PC-3 (cell line): ENCODE results near the gene PRMT9. TPM values are rescaled to one million over a fixed set of nuclear protein-coding genes. Genes with fewer than 3 reads are reported as not detected.

ENCODE experiments used
- ATAC-seq: fragments of 200-7000 bp; cut with Tn5 transposase; 2 replicates; pipeline ENCODE4 v1.9.1; 2020; ENCODE audit warnings: mild to moderate bottlenecking, moderate library complexity
- BruUV-seq: library from RNA; stranded (reverse); fragments of 400-500 nt; replicated peaks from 2 replicates; lab custom pipeline; 2021; lab: Mats Ljungman, UMichigan
- CTCF ChIA-PET: fragments of 300-600 bp; sonication (Branson Sonifier 250); formaldehyde crosslinking; loops from one replicate; lab custom pipeline; 2022; ENCODE audit warnings: antibody characterized with exemption; lab: Charles Lee
- POLR2A ChIA-PET: fragments of 300-600 bp; sonication (Branson Sonifier 250); formaldehyde crosslinking; loops from one replicate; lab custom pipeline; 2022; ENCODE audit warnings: antibody characterized with exemption; ENCODE audit not compliant: unreplicated experiment; lab: Charles Lee
- DNase-seq: peaks from one replicate; pipeline ENCODE4 v3.0.0-alpha.2; 2015
- H2AFZ ChIP-seq: fragments of 300-600 bp; sonication (generic); 2 replicates; pipeline ENCODE4 v1.6.0; 2016; ENCODE audit warnings: antibody characterized with exemption, low read length
- H3F3A ChIP-seq: fragments of 300-600 bp; sonication (generic); one replicate; pipeline ENCODE4 v1.6.0; 2017; ENCODE audit warnings: antibody characterized with exemption, low read length, control low read depth, mild to moderate bottlenecking; ENCODE audit not compliant: unreplicated experiment
- H3K27ac ChIP-seq: fragments of 300-600 bp; sonication (generic); 2 replicates; pipeline ENCODE4 v1.5.1; 2016; ENCODE audit warnings: mild to moderate bottlenecking, low read length
- H3K27me3 ChIP-seq: fragments of 300-600 bp; sonication (generic); 2 replicates; pipeline ENCODE4 v1.6.1; 2016; ENCODE audit warnings: low read length, mixed read lengths
- H3K36me3 ChIP-seq: fragments of 300-600 bp; sonication (generic); 2 replicates; pipeline ENCODE4 v1.6.1; 2016; ENCODE audit warnings: low read depth, mixed run types, low read length, mixed read lengths
- H3K4me1 ChIP-seq: fragments of 300-600 bp; sonication (generic); 2 replicates; pipeline ENCODE4 v1.5.1; 2016; ENCODE audit warnings: low read length; ENCODE audit not compliant: insufficient read depth
- H3K4me2 ChIP-seq: fragments of 300-600 bp; sonication (generic); 2 replicates; pipeline ENCODE4 v1.6.0; 2016; ENCODE audit warnings: low read length
- H3K4me3 ChIP-seq: fragments of 300-600 bp; sonication (generic); 2 replicates; pipeline ENCODE4 v1.5.1; 2016; ENCODE audit warnings: mild to moderate bottlenecking, low read length, mixed read lengths
- H3K79me2 ChIP-seq: fragments of 300-600 bp; sonication (generic); 2 replicates; pipeline ENCODE4 v1.6.1; 2017; ENCODE audit warnings: low read length, mixed read lengths
- H3K9ac ChIP-seq: fragments of 300-600 bp; sonication (generic); 2 replicates; pipeline ENCODE4 v1.6.0; 2016; ENCODE audit warnings: mild to moderate bottlenecking, low read length
- H3K9me2 ChIP-seq: fragments of 300-600 bp; sonication (generic); replicated peaks from 2 replicates; pipeline ENCODE4 v1.6.1; 2016; ENCODE audit warnings: mixed run types, low read length, mixed read lengths
- H3K9me3 ChIP-seq: fragments of 300-600 bp; sonication (generic); 2 replicates; pipeline ENCODE4 v1.6.1; 2016; ENCODE audit warnings: low read length, mixed read lengths
- H4K20me1 ChIP-seq: fragments of 300-600 bp; sonication (generic); 2 replicates; pipeline ENCODE4 v1.6.1; 2016; ENCODE audit warnings: low read length, mixed read lengths
- EZH2 ChIP-seq: fragments of 300-600 bp; sonication (generic); IDR thresholded peaks from one replicate; pipeline ENCODE4 v1.6.1; 2017; ENCODE audit warnings: antibody characterized with exemption, mild to moderate bottlenecking, low read length; ENCODE audit not compliant: unreplicated experiment
- EZH2phosphoT487 ChIP-seq: fragments of 300-600 bp; sonication (generic); IDR thresholded peaks from 2 replicates; pipeline ENCODE4 v1.6.1; 2018; ENCODE audit warnings: mild to moderate bottlenecking, antibody characterized with exemption, low read length, borderline replicate concordance
- intact Hi-C: fragments of 100-400 bp; cut with micrococcal nuclease; formaldehyde crosslinking; loops from 2 replicates; pipeline ENCODE4 v1.9.0; 2023
- total RNA-seq: library from RNA; depleted of rRNA; stranded (reverse); fragments of >200 nt; gene quantifications from 2 replicates; pipeline ENCODE4 v1.2.3, GENCODE V29; 2014
- TF ChIP-seq, protein P1 (sequence below): fragments of 300-600 bp; sonication (generic); conservative IDR thresholded peaks from 2 replicates; pipeline ENCODE4 v1.5.1; 2017; ENCODE audit warnings: antibody characterized with exemption, low read depth, mild to moderate bottlenecking, low read length

Gene PRMT9
- total RNA-seq, 1 experiment from 2014 or later = 6.5 TPM

DNA sequence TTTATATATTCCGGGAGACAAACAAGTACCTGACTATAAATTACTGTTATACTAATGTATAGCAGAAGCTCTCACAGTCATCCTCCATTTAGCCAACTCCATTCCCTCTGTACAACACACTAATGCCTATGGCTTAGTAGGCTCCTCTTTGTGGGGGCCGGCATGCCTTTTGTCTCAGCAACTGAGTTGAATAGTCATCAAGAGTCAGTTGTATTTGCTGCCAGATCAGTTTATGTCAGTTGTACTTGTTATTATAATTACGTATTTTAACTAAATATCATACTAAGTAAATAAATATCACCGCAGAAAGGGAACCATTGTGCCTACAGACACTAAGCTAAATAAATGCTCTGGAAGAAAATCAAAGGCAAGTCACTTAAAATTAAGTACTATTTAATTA is 9.9 kb downstream of the PRMT9 start:
- POLR2A ChIA-PET = no interaction called here

DNA sequence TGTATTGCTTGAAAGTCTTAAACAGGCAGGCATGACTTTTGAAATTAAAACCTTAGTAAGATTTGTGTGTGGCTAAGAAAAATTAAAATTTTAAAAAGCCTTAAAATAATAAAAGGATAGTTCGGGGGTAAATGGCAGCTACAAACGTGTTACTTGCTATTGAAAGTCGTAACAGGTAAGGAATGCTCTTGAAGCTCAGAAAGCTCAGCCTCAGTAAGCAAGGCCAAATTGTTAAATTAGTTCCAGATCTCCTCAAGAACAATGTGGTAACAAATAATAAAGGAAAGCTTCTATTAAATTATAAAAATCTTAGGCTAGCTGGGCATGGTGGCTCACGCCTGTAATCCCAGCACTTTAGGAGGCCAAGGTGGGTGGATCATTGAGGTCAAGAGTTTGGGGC is 25.5 kb downstream of the PRMT9 start:
- no peak for DNase-seq
- Histone ChIP-seq H3K36me3 (no peaks in the 10 kb centered on the region; the same call in 1 of the 2 replicates), H3K27ac (no peak overlapping the region), H3K4me2 (no peak overlapping the region), H3K4me1 (no peaks in the 10 kb centered on the region), H3K9me3 (no peaks in the 10 kb centered on the region), H3K9me2 (no peaks in the 10 kb centered on the region), H3K9ac (no peak overlapping the region), H3K27me3 (no peaks in the 10 kb centered on the region), H4K20me1 (no peaks in the 10 kb centered on the region), H3K4me3 (no peak overlapping the region), H2AFZ (no peak overlapping the region), H3K79me2 (no peaks in the 10 kb centered on the region), H3F3A (no peaks in the 10 kb centered on the region)
- BruUV-seq = no TSS peak
- no peak for TF ChIP-seq EZH2phosphoT487
- TF ChIP-seq, protein P1, sequence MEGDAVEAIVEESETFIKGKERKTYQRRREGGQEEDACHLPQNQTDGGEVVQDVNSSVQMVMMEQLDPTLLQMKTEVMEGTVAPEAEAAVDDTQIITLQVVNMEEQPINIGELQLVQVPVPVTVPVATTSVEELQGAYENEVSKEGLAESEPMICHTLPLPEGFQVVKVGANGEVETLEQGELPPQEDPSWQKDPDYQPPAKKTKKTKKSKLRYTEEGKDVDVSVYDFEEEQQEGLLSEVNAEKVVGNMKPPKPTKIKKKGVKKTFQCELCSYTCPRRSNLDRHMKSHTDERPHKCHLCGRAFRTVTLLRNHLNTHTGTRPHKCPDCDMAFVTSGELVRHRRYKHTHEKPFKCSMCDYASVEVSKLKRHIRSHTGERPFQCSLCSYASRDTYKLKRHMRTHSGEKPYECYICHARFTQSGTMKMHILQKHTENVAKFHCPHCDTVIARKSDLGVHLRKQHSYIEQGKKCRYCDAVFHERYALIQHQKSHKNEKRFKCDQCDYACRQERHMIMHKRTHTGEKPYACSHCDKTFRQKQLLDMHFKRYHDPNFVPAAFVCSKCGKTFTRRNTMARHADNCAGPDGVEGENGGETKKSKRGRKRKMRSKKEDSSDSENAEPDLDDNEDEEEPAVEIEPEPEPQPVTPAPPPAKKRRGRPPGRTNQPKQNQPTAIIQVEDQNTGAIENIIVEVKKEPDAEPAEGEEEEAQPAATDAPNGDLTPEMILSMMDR = no peak
- TF ChIP-seq EZH2 = no peak
- no peak for ATAC-seq
- intact Hi-C loops = no loop called here
- POLR2A ChIA-PET = no interaction called here
- CTCF ChIA-PET = no interaction called here

More for the DNA sequence above, 9.9 kb downstream of the PRMT9 start:
- no TSS peak for BruUV-seq
- no peaks in the 10 kb centered on the region for H3F3A ChIP-seq
- H3K79me2 ChIP-seq = 0 out of 2 replicates have a peak, but pooled peaks cover 4% of the 10 kb centered on the region
- no peak overlapping the region for H2AFZ ChIP-seq
- H3K9me3 ChIP-seq = no peaks in the 10 kb centered on the region
- no peak overlapping the region for H3K4me2 ChIP-seq
- H3K4me3 ChIP-seq = no peak overlapping the region
- H4K20me1 ChIP-seq = no peaks in the 10 kb centered on the region
- no peak for DNase-seq
- H3K27ac ChIP-seq = no peak overlapping the region
- no peak overlapping the region for H3K9ac ChIP-seq
- CTCF ChIA-PET = interaction anchor here (0.6 kb wide), 1 partner anchor 193 kb away, joined by 3 read pairs; no protein-coding TSS in a partner anchor
- no peaks in the 10 kb centered on the region for H3K4me1 ChIP-seq
- 0 out of 2 replicates have a peak, but pooled peaks cover 3% of the 10 kb centered on the region for H3K36me3 ChIP-seq
- intact Hi-C loops = no loop called here
- ATAC-seq = no peak
- H3K27me3 ChIP-seq = no peaks in the 10 kb centered on the region
- TF ChIP-seq EZH2phosphoT487 (no peak), EZH2 (no peak)
- TF ChIP-seq, protein P1 = no peak
- no peaks in the 10 kb centered on the region for H3K9me2 ChIP-seq

DNA sequence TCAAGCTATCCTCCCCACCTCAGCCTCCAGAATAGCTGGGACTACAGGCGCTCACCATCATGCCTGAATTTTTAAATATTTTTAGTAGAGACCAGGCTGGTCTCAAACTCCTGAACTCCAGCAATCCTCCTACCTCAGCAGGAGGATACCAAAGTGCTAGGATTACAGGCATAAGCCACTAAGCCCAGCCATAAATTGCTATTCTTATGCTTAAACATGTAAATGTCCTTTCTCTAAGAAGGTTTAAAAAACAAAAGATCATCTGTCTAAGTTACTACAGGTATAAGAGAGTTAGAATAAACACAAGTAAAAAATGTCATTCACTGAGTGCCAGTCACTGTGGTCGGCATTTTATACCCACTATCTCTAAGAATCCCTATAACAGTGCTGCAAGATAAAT is 28.3 kb downstream of the PRMT9 start:
- Histone ChIP-seq H3K9me2 (no peaks in the 10 kb centered on the region), H3K9me3 (no peaks in the 10 kb centered on the region), H3K4me1 (no peaks in the 10 kb centered on the region), H3K4me3 (no peak overlapping the region), H3K36me3 (no peaks in the 10 kb centered on the region; the same call in 1 of the 2 replicates), H3K4me2 (no peak overlapping the region), H4K20me1 (no peaks in the 10 kb centered on the region), H3K27me3 (no peaks in the 10 kb centered on the region), H3K9ac (no peak overlapping the region), H3F3A (no peaks in the 10 kb centered on the region), H2AFZ (no peak overlapping the region), H3K79me2 (no peaks in the 10 kb centered on the region), H3K27ac (no peak overlapping the region)
- no TSS peak for BruUV-seq
- ATAC-seq (no peak), DNase-seq (no peak)
- no peak for TF ChIP-seq EZH2phosphoT487
- no peak for TF ChIP-seq EZH2
- TF ChIP-seq, protein P1 = no peak
- CTCF ChIA-PET = no interaction called here
- intact Hi-C loops = no loop called here
- POLR2A ChIA-PET = no interaction called here
